ENCODE data around the gene MPPED2.

Gene MPPED2

DNA sequence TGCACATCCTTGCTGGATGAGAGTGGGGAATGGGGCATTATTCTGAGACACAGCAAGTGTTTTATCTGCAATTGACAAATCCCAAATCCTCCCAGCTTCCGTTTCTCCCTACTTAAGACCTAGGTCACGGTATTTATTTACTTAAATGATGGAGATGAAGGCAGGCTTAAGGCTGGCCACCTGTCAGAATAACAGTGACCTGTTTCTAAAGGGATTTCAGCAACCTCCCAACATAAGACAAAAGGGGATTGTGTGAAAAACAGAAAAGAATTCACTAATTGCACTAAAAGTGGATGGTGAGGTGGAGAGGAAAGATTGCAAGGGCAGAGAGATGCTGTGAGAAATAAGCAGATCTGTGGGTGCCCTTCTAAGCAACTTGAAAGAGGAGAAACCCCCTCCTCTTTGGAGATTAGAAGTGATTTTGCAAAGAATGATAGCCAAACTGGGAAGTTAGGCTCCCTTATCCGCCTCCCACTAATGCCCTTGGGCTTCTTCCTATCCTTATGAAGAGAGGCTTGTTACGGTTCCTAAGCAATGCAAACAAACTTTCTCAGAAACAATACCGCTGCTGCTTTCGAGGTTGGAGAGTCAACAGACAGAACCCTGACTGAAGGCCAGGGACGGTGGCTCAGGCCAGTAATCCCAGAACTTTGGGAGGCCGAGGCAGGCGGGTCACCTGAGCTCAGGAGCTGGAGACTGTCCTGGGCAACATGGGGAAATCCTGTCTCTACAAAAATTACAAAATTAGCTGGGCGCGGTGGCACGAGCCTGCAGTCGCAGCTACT lies 179.0 kb downstream of the MPPED2 start:
- peak; percentile 2 for DNase-seq

DNA sequence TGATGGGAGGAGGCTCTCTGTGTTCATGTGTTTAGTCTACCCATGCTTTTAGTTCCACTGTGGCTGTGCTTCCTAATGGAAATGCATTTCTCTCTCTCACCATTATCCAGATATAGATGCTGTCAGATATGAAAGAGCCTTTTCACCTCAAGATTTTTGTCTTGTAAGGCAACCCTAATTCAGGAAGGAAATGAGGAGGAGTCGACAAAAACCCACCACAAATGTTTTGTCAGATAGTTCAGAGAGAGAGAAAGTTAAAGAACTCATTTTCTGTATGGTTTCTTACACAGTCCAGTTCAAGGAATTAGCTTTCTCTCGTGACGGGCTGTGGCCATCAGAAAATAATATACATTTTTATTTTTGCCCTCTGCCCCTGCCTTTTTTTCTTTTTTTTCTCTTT lies 180.8 kb downstream of the MPPED2 start:
- no peak for DNase-seq

DNA sequence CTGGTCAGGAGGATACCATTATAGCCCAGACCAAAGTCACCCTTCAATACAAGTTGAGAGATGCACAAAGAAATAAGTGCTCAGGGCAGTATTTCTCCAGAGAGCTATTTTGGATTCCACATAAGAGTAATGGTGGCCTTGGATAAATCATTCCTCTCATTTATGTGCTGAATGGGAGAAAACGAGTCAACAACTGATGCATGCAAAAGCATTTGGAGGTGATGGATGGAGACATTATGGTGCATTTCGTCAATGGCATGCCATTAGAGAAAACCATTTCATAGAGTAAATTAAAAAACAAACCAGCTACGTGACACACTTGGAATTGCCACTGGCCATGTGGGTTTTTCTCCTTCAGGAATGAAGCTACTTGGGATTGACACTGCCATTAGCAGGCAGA lies 182.0 kb downstream of the MPPED2 start:
- no peak for DNase-seq

DNA sequence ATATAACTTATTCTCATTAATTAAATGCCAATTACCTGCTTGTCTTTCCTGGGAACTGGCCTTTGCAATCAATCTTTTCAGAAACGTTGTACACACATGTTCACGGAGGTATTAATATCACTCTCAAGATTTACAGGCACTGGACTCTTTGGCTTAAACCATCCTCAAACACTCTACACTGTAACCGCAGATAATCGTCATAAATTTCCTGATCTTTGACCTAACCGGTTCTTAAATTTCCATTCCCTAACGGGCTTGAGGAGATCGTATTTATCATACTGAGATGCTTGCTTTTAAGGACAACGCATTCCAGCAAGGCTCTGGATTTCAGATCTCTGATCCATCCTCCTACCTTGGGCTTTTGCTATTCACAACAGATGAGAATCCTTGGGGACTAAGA lies 190.4 kb downstream of the MPPED2 start:
- no peak for DNase-seq

DNA sequence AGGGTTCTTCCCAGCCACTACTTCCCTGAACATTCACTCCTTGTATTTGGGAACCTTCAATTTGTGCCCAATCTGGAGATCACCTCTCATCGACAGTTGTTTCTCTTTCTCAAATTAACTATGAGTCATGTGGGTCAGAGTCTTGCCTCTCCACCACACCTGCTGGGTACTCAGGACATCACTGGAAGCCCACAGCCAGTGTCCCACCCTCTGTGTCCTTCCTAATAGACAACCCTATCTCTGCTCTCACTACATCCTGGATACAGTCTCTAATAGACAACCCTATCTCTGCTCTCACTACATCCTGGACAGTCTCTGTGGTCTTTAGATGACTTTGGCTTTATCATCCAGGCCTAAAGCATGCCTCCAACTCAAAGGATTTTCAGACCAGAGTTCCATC lies 193.1 kb downstream of the MPPED2 start:
- no peak for DNase-seq

DNA sequence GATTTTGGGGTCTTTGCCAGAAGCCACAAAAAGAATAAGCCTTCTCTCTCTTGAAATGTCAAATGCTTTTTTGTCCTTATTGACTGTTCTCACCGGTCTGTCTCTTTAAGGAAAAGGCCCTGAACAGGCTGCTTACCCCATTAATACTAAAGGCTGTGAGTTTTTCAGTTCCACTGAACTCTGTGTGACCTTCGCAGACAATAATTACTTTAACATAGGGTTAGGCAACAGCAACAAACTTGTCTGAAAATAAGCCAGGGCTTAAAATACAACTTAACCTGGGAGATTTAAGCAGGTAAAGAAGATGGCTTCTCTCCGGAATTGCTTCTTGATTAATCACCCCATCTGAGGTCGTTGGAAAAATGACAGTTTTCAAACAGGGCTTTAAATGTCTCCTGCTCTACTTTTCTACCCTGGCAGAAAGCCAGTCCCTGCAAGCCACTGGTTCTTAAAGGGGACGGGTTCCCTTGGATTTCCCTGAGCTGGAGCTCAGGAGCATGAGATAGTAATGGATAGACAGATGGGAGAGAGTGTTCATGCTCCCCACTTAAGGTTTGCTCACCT lies 193.8 kb downstream of the MPPED2 start:
- no peak for DNase-seq

DNA sequence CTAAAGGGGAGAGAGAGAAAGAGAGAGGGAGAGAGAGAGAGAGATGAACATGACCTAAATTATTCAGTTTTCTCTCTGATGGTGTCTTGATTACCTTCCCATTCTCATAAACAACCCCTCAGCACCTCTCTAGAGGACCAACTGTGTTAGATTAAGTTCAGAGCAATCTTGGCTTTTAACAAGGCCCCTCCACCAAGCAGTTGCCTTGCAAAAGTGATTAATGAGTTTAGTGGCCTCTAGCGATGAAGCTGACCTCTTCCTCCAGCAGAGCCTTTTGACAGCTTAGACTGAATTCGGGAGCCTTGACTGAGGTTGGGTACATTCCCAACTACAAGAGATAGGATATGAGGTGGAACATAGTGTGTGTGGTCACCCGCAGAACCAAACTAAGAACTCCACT lies 197.2 kb downstream of the MPPED2 start:
- DNase-seq, result no peak

DNA sequence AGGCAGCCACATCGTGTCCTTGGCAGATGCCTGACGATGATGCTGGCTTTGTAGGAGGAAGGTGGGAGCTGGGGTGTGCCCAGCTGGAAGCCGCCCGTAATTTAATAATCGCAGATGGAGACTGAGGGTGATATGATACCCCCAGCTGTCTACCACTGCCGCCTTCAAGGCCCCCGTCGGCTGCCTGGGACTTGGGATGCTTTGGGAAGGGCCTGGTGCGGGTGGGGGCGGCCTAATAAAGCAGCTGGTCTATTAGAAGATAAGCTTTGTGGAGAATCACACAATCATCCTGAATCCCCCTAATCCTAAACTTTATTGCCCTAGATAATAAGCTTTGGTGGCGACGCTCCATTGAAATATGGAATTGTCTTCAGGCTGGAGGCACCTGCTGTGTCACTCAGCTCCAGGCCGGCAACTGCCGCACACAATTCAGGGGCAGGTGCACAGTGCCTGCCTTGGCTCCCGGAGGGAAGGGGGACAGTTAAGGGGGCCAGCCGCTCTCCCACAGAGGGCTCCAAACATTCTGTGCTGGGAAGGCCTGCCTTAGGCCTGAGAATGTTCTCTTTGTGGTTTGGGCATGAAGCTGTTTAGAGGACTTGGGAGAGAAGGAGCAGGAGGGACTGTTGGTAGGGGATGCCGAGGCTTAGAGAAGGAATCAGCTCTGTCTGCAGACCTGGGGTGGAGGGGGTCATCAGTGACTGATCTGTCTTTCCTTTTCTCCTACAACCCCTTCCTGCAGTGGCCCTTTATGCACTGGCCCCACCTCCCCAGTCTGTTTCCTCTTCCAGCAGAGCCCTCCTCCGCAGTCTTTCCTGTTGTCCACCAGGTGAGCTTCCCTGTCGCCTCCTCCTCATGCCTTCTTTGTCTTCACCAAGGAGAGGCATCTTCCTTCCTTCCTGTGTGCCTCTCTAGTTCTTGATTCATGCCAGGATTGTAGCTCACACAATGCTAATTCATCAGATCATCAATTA lies 198.0 kb downstream of the MPPED2 start:
- no peak for DNase-seq

DNA sequence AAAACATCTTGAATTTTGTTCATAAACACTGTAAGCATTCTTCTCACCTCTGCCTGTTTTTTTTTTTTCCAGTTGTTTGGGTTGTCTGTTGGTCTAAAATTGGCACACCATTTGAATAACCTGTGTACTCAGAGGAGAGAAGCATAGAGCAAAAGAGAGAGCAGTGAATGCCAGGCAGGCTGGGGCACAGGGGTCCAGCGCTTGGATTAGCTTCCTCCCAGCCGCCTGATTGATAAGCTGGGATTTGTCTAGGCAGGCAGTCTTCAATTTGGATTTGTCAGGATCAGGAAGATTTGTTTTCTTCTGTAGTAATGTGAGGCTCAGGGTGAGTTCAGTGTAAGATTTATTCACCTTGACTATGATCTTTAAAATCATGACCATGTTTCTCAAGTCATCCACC lies 204.3 kb downstream of the MPPED2 start:
- DNase-seq, result no peak

DNA sequence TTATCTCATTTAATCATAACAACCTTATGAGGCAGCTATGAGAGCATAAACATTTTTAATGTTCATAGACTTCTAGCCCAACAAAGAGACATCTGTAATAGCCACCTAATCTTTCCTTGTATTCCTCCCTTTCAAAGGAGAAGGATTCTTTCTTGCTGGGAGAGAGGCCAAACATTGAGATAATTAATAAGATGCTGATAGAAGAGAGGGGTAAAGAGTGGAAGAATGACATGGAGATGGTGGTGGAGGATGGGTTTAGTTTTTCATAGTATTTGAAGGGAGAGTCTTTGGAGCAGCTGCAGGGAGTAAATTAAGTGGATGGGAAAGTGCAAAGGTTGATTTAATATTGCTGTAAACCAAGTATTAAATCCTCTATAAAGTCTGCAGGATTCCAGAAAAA lies 205.3 kb downstream of the MPPED2 start:
- no peak for DNase-seq

DNA sequence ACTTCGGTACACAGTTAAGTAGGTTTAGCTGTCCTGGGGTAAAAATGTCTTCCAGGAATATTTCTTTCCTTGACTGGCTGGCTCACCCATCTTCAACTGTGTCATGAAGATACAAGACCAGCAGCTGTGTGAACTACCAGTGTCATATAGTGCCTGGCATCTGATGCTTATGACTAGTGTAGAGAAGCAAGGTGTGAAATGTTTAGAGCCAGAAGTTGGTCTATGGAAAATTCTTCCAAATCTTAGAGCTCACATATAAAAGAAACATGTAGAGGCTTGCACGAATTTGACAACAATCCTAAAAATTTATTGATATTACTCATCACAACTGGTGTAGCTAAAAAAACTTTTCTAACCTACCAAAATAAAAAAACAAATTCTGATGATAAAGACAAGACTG lies 208.8 kb downstream of the MPPED2 start:
- no peak for DNase-seq

DNA sequence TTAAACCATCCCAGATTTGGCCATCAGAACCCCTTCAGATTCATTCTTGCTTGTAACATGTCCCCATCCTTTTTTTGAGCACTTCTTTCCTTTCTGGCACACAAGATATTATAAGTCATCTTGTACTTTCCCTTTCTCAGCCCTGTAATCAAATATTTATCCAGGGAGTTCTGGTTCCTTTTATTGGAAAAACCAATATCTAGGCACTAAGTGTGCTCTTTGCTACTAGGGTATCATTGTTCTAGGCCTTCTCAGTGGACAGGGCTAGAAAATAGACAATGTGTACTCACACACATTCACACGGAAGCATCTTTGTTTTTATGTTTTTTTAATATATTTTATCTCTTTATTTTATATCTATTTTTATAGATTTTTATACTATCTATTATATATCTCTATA lies 216.0 kb downstream of the MPPED2 start:
- no peak for DNase-seq

DNA sequence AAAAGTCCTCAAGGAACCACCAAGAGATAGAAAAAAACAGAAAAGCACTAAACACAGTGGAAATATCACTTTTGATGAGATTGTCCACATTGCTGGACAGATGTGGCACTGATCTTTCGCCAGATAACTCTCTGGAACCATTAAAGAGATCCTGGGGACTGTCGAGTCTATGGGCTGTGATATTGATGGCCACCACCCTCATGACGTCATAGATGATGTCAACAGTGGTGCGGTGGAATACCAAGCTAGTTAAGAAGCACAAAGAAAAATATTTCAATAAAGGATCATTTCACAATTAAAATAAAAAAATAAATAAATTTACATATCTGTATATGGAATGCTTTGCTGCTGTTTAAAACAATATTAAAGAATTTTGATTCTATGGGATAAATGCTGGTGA lies 217.8 kb downstream of the MPPED2 start:
- no peak for DNase-seq

DNA sequence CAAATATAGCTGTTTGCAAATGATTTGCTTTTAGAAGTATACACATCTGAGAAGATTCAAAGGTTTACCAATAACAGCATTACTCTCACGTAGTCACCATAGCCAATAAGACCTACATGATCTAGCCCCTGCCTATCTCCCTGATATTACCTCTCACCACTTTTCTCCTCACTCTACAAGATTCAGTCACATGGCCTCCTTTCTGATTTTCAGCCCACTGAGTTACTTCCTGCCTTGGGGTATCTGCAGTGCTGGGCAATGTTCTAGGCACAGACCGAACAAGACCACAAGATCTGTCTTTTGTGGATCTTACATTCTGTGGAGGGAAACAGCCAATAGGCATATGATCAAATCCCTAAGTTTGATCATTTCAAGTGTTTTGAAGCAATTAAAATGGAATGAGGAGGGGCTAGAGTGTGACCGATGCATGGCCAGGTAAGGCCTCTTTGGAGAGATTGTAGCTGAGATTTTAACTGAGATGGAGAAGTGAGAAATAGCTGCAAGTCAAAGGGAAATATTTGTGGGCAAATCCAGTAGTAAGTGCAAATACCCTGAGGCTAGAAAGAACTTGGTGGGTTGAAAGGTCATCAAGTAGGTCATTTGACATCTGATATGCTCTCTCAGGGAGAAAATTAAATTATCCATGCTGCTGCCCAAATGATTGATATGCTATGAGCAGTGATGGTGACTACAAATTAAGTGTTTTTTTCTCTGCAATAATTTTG lies 220.2 kb downstream of the MPPED2 start:
- DNase-seq, result no peak

DNA sequence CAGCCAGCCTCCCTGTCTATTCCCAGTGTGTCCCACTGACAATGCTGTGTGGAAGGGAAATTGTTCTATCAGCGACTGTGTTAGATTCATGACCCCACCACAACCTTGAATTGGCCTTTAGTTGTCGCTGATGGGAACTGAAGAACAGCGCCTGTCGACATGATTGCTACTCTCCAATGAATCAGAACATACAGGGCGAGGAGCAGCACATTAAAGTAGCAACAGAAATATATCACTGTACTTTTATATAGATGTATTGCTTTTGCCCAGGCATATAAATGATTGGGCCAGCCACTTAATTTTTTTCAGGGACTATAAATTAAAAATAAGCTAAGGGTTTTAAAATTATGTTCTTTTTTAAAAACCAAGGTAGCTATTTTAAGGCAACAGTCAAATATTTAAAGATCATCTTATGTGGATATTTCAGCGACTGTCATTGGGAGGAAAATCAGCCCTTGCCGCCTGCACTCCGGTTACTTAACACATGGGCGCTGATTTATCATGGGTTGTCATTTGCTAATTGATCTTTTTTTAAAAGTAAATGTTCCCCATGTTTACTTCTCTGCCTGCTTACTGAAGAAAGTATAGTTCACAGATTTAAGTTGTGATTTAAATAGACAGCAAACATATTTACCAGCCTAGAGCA lies 221.2 kb downstream of the MPPED2 start:
- DNase-seq, result no peak

DNA sequence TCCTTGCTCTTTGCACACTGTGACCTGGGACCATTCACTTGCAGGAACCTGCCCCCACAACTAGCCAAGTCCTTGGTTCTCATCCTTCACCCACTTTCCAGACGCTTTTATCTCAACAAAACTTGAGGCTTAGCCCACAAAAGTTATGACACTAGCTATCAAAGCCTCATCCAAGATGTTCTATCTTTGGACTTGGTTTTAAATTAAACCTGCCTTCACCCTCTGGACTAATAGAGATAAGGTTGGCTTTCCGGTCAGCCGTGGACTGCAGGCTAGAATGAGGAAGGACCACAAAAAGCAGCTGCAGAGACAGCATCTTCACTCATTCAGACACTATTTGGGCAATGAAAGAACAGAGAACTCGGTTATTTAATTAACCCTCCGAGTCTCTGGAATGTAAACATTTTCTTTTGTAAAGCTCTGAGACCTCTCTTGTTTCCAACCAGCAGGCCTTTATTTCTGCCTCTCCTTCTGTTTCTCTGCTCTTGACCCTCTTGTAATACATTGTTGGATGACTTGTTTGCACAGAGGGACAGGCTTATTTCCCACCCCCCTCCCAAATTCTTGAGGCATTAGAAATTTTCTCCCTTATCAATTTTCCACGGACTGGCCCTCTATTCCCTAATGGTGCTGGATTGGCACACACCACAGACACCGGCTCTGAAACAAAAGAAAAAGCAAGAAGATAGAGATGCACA lies 221.9 kb downstream of the MPPED2 start:
- no peak for DNase-seq

DNA sequence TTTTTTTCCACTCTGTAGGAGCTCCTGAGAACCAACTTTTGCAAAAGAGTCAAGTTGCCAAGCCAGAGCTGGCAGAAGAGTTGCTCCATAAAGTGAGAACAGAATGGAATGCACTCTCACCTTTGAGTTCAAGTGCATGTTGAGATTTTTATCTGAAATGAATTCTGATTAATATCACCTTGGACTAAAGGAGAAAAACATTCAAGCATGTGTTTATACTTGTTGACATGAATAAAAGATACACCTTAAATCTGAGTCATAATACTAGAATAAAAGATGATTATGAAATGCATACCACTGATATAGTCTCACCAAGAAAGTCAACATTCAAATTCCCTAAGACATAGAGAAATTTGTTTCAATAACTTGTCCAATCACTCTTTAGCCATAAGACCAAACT lies 225.4 kb downstream of the MPPED2 start:
- DNase-seq, result no peak
